Lower lobe of right lung (tissue), 2 donors: ENCODE results near the gene THOC7. TPM values are rescaled to one million over a fixed set of nuclear protein-coding genes. Genes with fewer than 3 reads are reported as not detected.
A peak's percentile ranks its signal among the peaks of the same experiment; 100 is the strongest.

ENCODE experiments used
- ATAC-seq, 2 donors: fragments of 200-7000 bp; cut with Tn5 transposase; one replicate each; pipeline ENCODE4 v1.9.1; 2020 to 2022; ENCODE audit warnings: mild to moderate bottlenecking in 2 of 2, moderate library complexity in 2 of 2
- DNase-seq: peaks from one replicate; pipeline ENCODE4 v3.0.0-alpha.2; 2020
- H3K27ac ChIP-seq: fragments of 200-600 bp; one replicate; pipeline ENCODE4 v1.8.0; 2022
- H3K27me3 ChIP-seq: fragments of 200-600 bp; one replicate; pipeline ENCODE4 v1.8.0; 2022; ENCODE audit warnings: low read depth
- H3K36me3 ChIP-seq: fragments of 200-600 bp; one replicate; pipeline ENCODE4 v1.8.0; 2022; ENCODE audit warnings: mild to moderate bottlenecking
- H3K4me1 ChIP-seq: fragments of 200-600 bp; one replicate; pipeline ENCODE4 v1.8.0; 2022
- H3K4me3 ChIP-seq: fragments of 200-600 bp; one replicate; pipeline ENCODE4 v1.8.0; 2022; ENCODE audit warnings: mild to moderate bottlenecking
- H3K9me3 ChIP-seq: fragments of 200-600 bp; one replicate; pipeline ENCODE4 v1.8.0; 2022
- intact Hi-C: fragments of 100-400 bp; cut with DNase I; formaldehyde crosslinking; loops from one replicate; pipeline ENCODE4 v1.11.0; 2022
- total RNA-seq: library from RNA; stranded (reverse); fragmentation: NEBNext Ultra II Directional; extraction: Animal tissue kit (Norgen Biotek cat#: 25700); gene quantifications from one replicate; pipeline ENCODE4 v1.2.1, GENCODE V29; 2021
- TF ChIP-seq, protein P1 (sequence below): fragments of 200-600 bp; IDR thresholded peaks from one replicate; pipeline ENCODE4 v1.8.0; 2022; ENCODE audit warnings: antibody characterized with exemption, mild to moderate bottlenecking
- donor health status: DM: no; HTN: yes; CAD: no; lungs with severe emphysema.

THOC7 gene
- total RNA-seq, 1 donor from 2014 or later: 47.2 TPM

DNA sequence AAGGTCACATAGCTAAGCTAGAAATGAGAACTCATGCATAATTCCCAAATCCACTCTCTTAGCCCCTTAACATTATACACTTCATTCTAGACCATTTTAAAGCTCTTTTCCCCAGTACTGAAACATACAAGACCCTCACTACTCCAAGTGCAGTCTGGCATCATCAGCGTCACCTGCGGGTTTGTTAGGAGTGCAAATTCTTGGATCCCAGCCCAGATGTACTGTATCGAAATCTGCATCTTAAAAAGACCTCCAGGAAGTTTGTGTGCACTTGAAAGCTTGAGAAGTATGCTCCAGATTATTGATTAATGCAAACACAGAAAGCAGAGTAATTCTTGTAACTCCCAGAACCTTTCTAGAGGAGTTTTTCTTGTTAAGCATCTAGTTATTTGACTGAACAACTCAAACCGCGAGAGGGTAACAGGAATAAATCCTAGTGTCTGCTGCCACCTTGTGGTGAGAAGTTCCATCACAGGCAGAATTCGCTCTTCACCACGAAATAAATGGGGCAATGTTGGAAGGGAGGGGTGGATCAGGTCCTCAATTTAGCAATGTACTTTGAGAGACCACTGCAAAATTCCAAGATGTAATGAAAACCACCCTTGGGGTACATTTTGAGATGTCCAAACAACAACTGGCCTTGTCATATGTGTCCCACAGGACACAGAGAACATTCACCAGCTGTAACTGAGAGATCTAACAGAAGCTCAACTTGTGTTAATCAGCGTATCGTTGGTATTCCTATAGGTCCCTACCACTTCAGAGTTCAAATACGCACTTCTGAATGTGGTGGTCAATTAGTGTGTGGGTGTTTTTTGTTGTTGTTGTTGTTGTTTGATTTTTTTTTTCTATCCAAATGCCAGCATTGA lies 45.1 kb downstream of the THOC7 start:
- ATAC-seq (peak; percentile 77 to 83), DNase-seq (no peak)
- no peaks in the 10 kb centered on the region for H3K4me1 ChIP-seq
- no peak overlapping the region for H3K4me3 ChIP-seq
- TF ChIP-seq, protein P1, sequence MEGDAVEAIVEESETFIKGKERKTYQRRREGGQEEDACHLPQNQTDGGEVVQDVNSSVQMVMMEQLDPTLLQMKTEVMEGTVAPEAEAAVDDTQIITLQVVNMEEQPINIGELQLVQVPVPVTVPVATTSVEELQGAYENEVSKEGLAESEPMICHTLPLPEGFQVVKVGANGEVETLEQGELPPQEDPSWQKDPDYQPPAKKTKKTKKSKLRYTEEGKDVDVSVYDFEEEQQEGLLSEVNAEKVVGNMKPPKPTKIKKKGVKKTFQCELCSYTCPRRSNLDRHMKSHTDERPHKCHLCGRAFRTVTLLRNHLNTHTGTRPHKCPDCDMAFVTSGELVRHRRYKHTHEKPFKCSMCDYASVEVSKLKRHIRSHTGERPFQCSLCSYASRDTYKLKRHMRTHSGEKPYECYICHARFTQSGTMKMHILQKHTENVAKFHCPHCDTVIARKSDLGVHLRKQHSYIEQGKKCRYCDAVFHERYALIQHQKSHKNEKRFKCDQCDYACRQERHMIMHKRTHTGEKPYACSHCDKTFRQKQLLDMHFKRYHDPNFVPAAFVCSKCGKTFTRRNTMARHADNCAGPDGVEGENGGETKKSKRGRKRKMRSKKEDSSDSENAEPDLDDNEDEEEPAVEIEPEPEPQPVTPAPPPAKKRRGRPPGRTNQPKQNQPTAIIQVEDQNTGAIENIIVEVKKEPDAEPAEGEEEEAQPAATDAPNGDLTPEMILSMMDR: peak; percentile 86
- H3K9me3 ChIP-seq: no peaks in the 10 kb centered on the region
- intact Hi-C loops: loop anchor here (5.0 kb wide), 1 partner anchor 466 kb away; no protein-coding TSS in a partner anchor
- H3K36me3 ChIP-seq: no peaks in the 10 kb centered on the region
- H3K27me3 ChIP-seq: no peaks in the 10 kb centered on the region
- H3K27ac ChIP-seq: no peak overlapping the region

DNA sequence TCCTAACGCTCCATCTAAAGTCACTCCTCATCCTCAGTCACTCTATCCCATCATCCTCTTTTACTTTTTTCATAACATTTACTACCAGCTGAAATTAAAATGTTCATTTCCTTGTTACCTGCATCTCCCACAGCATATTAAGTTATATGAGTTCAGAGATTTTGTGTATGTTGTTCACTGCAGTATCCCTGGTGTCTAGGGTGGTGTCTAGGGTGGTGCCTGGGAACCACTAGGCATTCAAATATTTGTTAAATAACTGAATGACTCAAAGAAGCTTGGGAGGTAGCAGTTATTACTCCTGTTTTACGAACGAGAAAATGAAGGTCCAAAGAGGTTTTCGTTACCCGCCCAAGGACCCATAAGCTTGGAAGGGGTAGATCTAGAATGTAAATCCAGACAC lies 46.4 kb downstream of the THOC7 start:
- DNase-seq (no peak), ATAC-seq (no peak)
- no peaks in the 10 kb centered on the region for H3K4me1 ChIP-seq
- H3K4me3 ChIP-seq: no peak overlapping the region
- H3K36me3 ChIP-seq: no peaks in the 10 kb centered on the region
- no peak overlapping the region for H3K27ac ChIP-seq
- TF ChIP-seq, protein P1: no peak
- intact Hi-C loops: loop anchor here (5.0 kb wide), 1 partner anchor 465 kb away; no protein-coding TSS in a partner anchor
- no peaks in the 10 kb centered on the region for H3K9me3 ChIP-seq
- no peaks in the 10 kb centered on the region for H3K27me3 ChIP-seq

DNA sequence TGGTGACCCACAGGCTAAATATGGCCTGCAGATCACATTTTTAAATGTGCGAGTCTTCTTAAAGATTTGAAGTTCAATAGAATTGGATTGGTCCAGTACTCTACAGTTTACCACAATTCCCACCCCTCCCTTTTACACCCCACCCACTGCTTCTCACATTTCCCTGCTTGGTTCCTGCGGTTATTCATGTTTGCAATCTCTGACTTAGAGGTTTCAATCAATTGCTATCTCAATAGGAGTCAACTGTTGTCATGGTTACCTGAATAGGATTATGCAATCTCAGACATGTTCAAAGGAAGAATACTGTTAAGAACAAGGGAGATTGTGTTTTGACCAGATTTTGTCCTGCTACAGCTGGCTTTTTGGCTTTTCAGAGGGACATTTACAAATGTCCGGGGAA lies 49.4 kb downstream of the THOC7 start:
- DNase-seq: no peak

DNA sequence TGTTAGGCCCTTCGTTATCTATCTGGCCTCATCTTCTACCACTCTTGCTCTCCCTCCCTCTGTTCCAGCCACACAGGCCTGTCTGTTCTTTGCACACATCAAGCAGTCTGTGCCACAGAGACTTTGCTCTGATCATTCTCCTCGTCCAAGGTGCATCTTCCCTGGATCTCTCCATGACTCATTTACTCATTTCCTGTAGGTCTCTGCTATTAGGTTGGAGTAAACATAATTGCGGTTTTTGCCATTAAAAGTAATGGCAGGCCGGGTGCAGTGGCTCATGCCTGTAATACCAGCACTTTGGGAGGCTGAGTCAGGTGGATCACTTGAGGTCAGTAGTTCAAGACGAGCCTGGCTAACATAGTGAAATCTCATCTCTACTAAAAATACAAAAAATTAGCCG lies 54.0 kb downstream of the THOC7 start:
- H3K27me3 ChIP-seq: no peaks in the 10 kb centered on the region
- H3K9me3 ChIP-seq: no peaks in the 10 kb centered on the region
- intact Hi-C loops: no loop called here
- no peak overlapping the region for H3K27ac ChIP-seq
- H3K4me1 ChIP-seq: no peaks in the 10 kb centered on the region
- ATAC-seq: no peak
- DNase-seq: no peak
- no peaks in the 10 kb centered on the region for H3K36me3 ChIP-seq
- TF ChIP-seq, protein P1: no peak
- H3K4me3 ChIP-seq: no peak overlapping the region

More for the DNA sequence above, 49.4 kb downstream of the THOC7 start:
- ATAC-seq: no peak
- Histone ChIP-seq H3K9me3 (no peaks in the 10 kb centered on the region), H3K4me3 (no peak overlapping the region), H3K27me3 (no peaks in the 10 kb centered on the region), H3K27ac (no peak overlapping the region), H3K4me1 (no peaks in the 10 kb centered on the region), H3K36me3 (no peaks in the 10 kb centered on the region)
- intact Hi-C loops: no loop called here
- TF ChIP-seq, protein P1: no peak

DNA sequence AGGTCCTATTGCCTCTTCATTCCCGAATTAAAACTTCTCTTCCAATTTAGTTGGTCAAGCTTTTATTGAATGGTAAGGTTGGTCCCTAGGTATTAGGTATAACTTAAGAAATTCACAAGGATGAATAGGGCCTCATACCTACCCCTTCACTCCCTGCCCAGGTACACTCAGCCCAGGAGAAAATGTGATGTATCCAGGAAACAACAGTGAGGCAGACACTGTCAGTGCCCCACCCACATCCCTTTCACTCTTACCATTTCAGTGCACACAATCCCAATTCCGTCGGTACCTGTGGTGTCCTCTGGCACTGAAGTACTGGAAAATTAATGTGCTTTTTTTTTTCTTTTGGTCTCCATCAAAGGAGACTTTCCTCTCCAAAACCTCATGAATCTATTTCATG lies 55.0 kb downstream of the THOC7 start:
- Histone ChIP-seq H3K4me1 (no peaks in the 10 kb centered on the region), H3K27me3 (no peaks in the 10 kb centered on the region), H3K36me3 (no peaks in the 10 kb centered on the region), H3K4me3 (no peak overlapping the region), H3K9me3 (no peaks in the 10 kb centered on the region), H3K27ac (no peak overlapping the region)
- TF ChIP-seq, protein P1: no peak
- intact Hi-C loops: no loop called here
- no peak for ATAC-seq
- no peak for DNase-seq
